VCaP (cell line): ENCODE measurements around the gene HPCAL4.

ENCODE experiments used
- H3K27ac ChIP-seq: fragments of 450-650 bp; 2 replicates; pipeline ENCODE4 v1.5.1; 2017
- CTCF ChIP-seq: fragments of 450-650 bp; conservative IDR thresholded peaks from 2 replicates; pipeline ENCODE4 v1.5.1; 2017; ENCODE audit warnings: mild to moderate bottlenecking, moderate library complexity

Gene HPCAL4

DNA sequence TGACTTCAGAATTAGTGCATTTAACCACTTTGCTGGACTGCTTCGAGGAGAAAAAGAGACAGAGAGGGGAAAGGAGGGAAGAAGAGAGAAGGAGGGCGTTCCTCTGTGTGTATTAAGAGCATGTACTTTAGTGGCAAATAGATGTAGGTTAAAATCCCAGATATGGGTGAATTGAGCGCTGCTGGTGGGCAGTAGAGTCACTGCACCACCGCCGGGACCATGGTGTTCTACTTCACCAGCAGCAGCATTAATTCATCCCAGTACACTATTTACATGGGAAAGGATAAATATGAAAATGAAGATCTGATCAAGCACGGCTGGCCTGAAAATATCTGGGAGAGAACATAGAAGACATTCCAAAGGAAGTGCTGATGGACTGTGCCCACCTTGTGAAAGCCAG is 26.6 kb upstream of the HPCAL4 start:
- no peak for TF ChIP-seq CTCF
- no peak overlapping the region for H3K27ac ChIP-seq

DNA sequence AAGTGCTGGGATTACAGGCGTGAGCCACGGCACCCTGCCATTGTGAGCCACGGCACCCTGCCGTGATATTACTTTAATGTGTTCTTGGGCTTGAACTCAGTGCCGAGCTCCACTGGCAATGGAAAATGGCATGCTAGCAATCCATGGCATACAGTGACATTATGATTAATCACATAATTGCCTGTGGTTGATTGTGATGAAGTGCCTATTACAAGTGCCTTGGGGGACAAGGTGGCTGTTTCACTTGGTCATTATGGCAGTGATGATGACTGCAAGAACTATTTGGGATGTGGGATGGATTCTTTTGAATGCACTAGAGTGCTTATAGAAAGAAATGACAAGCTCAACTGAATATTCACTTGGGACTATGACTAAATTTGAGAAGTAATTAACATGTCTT is 22.3 kb upstream of the HPCAL4 start:
- TF ChIP-seq CTCF, result no peak

GRCh38 chr1:39711966-39712340 is 20.7 kb upstream of the HPCAL4 start:
- TF ChIP-seq CTCF, result no peak

More for the DNA sequence above, 22.3 kb upstream of the HPCAL4 start:
- no peak overlapping the region for H3K27ac ChIP-seq

GRCh38 chr1:39711104-39711965 is 20.1 kb upstream of the HPCAL4 start:
- no peak for TF ChIP-seq CTCF
- H3K27ac ChIP-seq, result no peak overlapping the region

More at GRCh38 chr1:39711966-39712340, 20.7 kb upstream of the HPCAL4 start:
- H3K27ac ChIP-seq, result no peak overlapping the region

- no peak for TF ChIP-seq CTCF
- H3K27ac ChIP-seq, result peak overlapping the region; percentile 7; the same call in 1 of the 2 replicates
These were observed 16.3 kb upstream of the HPCAL4 start for GRCh38 chr1:39707506-39707905.

DNA sequence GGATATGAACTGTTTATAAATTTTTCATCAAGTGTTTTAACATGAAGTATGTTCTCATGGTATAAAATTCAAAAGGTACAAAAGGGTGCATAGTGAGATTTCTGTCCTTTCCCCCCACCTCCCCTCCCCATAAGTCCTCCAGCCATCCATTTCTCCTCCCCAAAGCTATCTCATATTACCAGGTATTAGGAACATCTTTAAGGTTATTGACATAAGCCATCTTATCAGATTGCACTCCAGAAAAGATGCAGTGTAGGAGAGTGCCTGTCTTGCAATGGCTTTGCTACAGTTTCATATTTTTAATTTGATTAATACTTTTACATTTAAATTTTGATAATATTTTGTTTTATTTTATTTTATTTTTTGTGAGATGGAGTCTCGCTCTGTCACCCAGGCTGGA is 13.5 kb upstream of the HPCAL4 start:
- no peak overlapping the region for H3K27ac ChIP-seq
- no peak for TF ChIP-seq CTCF

- H3K27ac ChIP-seq, result peak overlapping the region; percentile 76
- TF ChIP-seq CTCF, result no peak
These were observed 9.8 kb upstream of the HPCAL4 start for GRCh38 chr1:39701049-39701439.
